HepG2 (cell line): ENCODE measurements around the gene DHX16. TPM values are rescaled to one million over a fixed set of nuclear protein-coding genes. Genes with fewer than 3 reads are reported as not detected.
A peak's percentile ranks its signal among the peaks of the same experiment; 100 is the strongest.

Experiments used
- AGO2 ChIP-seq: fragments of 200-400 bp; formaldehyde crosslinking; optimal IDR thresholded peaks from 2 replicates; pipeline ENCODE3; 2017; ENCODE audit warnings: mild to moderate bottlenecking, low read depth, low read length, moderate library complexity
- ARNT ChIP-seq: fragments of 450-650 bp; IDR thresholded peaks from 2 replicates; pipeline ENCODE4 v1.6.1; 2017
- CC2D1A ChIP-seq: sonication (generic); formaldehyde crosslinking; IDR thresholded peaks from 2 replicates; pipeline ENCODE4 v1.8.1; 2023; ENCODE audit warnings: mild to moderate bottlenecking, missing genetic modification reagents
- EEA1 ChIP-seq: sonication (generic); formaldehyde crosslinking; IDR thresholded peaks from 2 replicates; pipeline ENCODE4 v1.5.1; 2020; ENCODE audit warnings: mild to moderate bottlenecking, missing genetic modification reagents, borderline replicate concordance
- MAFK ChIP-seq, 2 experiments: IDR thresholded peaks in 1 of 2; conservative IDR thresholded peaks in 1 of 2; 2 replicates each; pipeline ENCODE4 v1.6.1; 2011; ENCODE audit warnings: improper control_type of control experiment in 2 of 2, low read length in 2 of 2
- PAF1 ChIP-seq: IDR thresholded peaks from 2 replicates; pipeline ENCODE4 v1.6.1; 2016; ENCODE audit warnings: missing genetic modification reagents, missing compliant biosample characterization
- RARG ChIP-seq: sonication (generic); formaldehyde crosslinking; IDR thresholded peaks from 2 replicates; pipeline ENCODE4 v1.4.0; 2020; ENCODE audit warnings: low read depth, mild to moderate bottlenecking, missing genetic modification reagents
- ZNF234 ChIP-seq: sonication (generic); formaldehyde crosslinking; conservative IDR thresholded peaks from 2 replicates; pipeline ENCODE4 v1.5.1; 2020; ENCODE audit warnings: mild to moderate bottlenecking, missing genetic modification reagents
- ZNF260 ChIP-seq: sonication (generic); formaldehyde crosslinking; IDR thresholded peaks from 2 replicates; pipeline ENCODE4 v1.4.0; 2020; ENCODE audit warnings: missing genetic modification reagents, low read depth, mild to moderate bottlenecking, borderline replicate concordance
- ZNF296 ChIP-seq: sonication (generic); formaldehyde crosslinking; conservative IDR thresholded peaks from 2 replicates; pipeline ENCODE4 v1.5.0; 2020; ENCODE audit warnings: mild to moderate bottlenecking, missing genetic modification reagents
- ZNF362 ChIP-seq: sonication (generic); formaldehyde crosslinking; IDR thresholded peaks from 2 replicates; pipeline ENCODE4 v1.4.0; 2020; ENCODE audit warnings: missing genetic modification reagents, mild to moderate bottlenecking, borderline replicate concordance
- ZNF569 ChIP-seq: sonication (generic); formaldehyde crosslinking; IDR thresholded peaks from 2 replicates; pipeline ENCODE4 v1.5.0; 2020; ENCODE audit warnings: mild to moderate bottlenecking, missing genetic modification reagents, moderate library complexity, borderline replicate concordance
- ZNF589 ChIP-seq: sonication (generic); formaldehyde crosslinking; conservative IDR thresholded peaks from 2 replicates; pipeline ENCODE4 v1.8.0; 2022; ENCODE audit warnings: mild to moderate bottlenecking, moderate library complexity, missing genetic modification reagents
- polyA plus RNA-seq, 8 experiments: library from polyadenylated mRNA; depleted of rRNA in 3 of 8; stranded (reverse) in 7 of 8; unstranded in 1 of 8; fragments of >200 nt; fragmentation: Illumina TruSeq in 4 of 8; extraction: Trizol in 4 of 8; gene quantifications; 2 replicates each; pipeline versions ENCODE4 v1.2.1 to v1.2.3, GENCODE V29; 2011 to 2016; ENCODE audit warnings: low read depth in 4 of 8, missing spikeins in 1 of 8, mixed read lengths in 1 of 8; ENCODE audit not compliant: insufficient read depth in 1 of 8
- total RNA-seq, 5 experiments: library from RNA; depleted of rRNA; stranded (reverse); fragments of >200 nt; fragmentation: Illumina TruSeq; extraction: Trizol; gene quantifications; 2 replicates each; pipeline ENCODE4 v1.2.3, GENCODE V29; 2016; ENCODE audit warnings: low read depth in 1 of 5
- TF ChIP-seq, protein P1 (sequence below): sonication (generic); formaldehyde crosslinking; IDR thresholded peaks from 2 replicates; pipeline ENCODE4 v1.5.1; 2020; ENCODE audit warnings: missing genetic modification reagents, mild to moderate bottlenecking, borderline replicate concordance
- TF ChIP-seq, protein P2 (sequence below): IDR thresholded peaks from 2 replicates; pipeline ENCODE4 v1.6.1; 2012; ENCODE audit warnings: low read length, improper control_type of control experiment
- TF ChIP-seq, protein P3 (sequence below): sonication (generic); formaldehyde crosslinking; IDR thresholded peaks from 2 replicates; pipeline ENCODE4 v1.4.0; 2020; ENCODE audit warnings: missing genetic modification reagents
- TF ChIP-seq, protein P4 (sequence below): sonication (generic); formaldehyde crosslinking; conservative IDR thresholded peaks from 2 replicates; pipeline ENCODE4 v1.5.0; 2020; ENCODE audit warnings: missing genetic modification reagents

DHX16 gene
- total and polyA plus RNA-seq, 2 of the 13 experiments (the other 11 are each of a cell fraction or from before 2014, with no cell fraction given) = 57.0 to 58.5 TPM

DNA sequence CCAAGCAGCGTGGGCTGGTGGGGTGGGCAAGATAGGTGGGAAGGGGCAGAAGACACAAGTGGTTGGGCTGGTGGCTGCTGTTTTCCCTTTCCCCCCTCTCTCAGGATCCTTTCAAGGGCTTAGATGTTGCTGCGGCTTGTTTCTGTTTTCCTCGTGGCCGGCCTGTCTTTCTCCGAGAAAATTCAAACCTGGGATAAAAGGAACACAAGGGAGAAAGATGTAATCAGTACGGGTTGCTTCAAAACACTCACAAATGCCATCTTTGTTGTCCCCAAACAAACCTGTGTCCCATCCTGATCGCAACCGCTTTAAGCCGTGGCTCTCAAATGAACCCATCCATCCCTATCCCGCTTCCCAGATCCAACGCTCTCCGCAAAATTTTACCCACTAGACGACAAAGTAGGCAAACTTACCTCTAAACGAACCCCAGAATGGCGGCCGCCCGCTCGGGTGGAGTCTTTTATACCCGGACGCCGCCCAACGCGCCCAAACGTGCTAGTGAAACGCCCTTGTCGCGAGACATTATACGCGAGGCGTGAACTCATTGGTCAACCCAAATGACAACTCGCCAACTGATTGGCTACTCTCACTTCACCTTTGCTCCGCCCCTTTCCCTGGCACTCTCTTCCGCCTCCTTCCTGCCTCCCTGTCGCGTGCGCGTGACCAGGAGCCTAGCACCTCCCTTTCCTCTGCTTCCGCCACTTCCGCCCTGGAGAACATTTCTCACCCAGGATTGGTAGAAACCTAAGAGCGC is 55.8 kb downstream of the DHX16 start, which contains the start of gene PPP1R10 (continued):
- no peak for TF ChIP-seq ZNF260 (CRISPR knock-in tag)
- TF ChIP-seq EEA1 (CRISPR knock-in tag) = no peak; the same call in 1 of the 2 replicates
- TF ChIP-seq ARNT = no peak
- TF ChIP-seq ZNF569 = no peak
- TF ChIP-seq, protein P1, sequence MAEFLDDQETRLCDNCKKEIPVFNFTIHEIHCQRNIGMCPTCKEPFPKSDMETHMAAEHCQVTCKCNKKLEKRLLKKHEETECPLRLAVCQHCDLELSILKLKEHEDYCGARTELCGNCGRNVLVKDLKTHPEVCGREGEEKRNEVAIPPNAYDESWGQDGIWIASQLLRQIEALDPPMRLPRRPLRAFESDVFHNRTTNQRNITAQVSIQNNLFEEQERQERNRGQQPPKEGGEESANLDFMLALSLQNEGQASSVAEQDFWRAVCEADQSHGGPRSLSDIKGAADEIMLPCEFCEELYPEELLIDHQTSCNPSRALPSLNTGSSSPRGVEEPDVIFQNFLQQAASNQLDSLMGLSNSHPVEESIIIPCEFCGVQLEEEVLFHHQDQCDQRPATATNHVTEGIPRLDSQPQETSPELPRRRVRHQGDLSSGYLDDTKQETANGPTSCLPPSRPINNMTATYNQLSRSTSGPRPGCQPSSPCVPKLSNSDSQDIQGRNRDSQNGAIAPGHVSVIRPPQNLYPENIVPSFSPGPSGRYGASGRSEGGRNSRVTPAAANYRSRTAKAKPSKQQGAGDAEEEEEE (CRISPR knock-in tag) = no peak
- TF ChIP-seq MAFK (conservative IDR thresholded peaks at IDR 0.05 in 1 of 2, IDR thresholded peaks at IDR 0.05 in 1 of 2; ENCODE audit: low read length in 2 of 2) = no peak
- TF ChIP-seq ZNF296 (CRISPR knock-in tag) = 0 out of 2 replicates have a peak, but pooled peaks have one; percentile 46
- TF ChIP-seq, protein P2, sequence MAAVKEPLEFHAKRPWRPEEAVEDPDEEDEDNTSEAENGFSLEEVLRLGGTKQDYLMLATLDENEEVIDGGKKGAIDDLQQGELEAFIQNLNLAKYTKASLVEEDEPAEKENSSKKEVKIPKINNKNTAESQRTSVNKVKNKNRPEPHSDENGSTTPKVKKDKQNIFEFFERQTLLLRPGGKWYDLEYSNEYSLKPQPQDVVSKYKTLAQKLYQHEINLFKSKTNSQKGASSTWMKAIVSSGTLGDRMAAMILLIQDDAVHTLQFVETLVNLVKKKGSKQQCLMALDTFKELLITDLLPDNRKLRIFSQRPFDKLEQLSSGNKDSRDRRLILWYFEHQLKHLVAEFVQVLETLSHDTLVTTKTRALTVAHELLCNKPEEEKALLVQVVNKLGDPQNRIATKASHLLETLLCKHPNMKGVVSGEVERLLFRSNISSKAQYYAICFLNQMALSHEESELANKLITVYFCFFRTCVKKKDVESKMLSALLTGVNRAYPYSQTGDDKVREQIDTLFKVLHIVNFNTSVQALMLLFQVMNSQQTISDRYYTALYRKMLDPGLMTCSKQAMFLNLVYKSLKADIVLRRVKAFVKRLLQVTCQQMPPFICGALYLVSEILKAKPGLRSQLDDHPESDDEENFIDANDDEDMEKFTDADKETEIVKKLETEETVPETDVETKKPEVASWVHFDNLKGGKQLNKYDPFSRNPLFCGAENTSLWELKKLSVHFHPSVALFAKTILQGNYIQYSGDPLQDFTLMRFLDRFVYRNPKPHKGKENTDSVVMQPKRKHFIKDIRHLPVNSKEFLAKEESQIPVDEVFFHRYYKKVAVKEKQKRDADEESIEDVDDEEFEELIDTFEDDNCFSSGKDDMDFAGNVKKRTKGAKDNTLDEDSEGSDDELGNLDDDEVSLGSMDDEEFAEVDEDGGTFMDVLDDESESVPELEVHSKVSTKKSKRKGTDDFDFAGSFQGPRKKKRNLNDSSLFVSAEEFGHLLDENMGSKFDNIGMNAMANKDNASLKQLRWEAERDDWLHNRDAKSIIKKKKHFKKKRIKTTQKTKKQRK = no peak
- TF ChIP-seq CC2D1A (CRISPR knock-in tag) = no peak
- TF ChIP-seq AGO2 = peak; percentile 82
- TF ChIP-seq, protein P3, sequence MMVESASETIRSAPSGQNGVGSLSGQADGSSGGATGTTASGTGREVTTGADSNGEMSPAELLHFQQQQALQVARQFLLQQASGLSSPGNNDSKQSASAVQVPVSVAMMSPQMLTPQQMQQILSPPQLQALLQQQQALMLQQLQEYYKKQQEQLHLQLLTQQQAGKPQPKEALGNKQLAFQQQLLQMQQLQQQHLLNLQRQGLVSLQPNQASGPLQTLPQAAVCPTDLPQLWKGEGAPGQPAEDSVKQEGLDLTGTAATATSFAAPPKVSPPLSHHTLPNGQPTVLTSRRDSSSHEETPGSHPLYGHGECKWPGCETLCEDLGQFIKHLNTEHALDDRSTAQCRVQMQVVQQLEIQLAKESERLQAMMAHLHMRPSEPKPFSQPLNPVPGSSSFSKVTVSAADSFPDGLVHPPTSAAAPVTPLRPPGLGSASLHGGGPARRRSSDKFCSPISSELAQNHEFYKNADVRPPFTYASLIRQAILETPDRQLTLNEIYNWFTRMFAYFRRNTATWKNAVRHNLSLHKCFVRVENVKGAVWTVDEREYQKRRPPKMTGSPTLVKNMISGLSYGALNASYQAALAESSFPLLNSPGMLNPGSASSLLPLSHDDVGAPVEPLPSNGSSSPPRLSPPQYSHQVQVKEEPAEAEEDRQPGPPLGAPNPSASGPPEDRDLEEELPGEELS (CRISPR knock-in tag) = no peak; the same call in 1 of the 2 replicates
- no peak for TF ChIP-seq RARG (CRISPR knock-in tag)
- TF ChIP-seq, protein P4, sequence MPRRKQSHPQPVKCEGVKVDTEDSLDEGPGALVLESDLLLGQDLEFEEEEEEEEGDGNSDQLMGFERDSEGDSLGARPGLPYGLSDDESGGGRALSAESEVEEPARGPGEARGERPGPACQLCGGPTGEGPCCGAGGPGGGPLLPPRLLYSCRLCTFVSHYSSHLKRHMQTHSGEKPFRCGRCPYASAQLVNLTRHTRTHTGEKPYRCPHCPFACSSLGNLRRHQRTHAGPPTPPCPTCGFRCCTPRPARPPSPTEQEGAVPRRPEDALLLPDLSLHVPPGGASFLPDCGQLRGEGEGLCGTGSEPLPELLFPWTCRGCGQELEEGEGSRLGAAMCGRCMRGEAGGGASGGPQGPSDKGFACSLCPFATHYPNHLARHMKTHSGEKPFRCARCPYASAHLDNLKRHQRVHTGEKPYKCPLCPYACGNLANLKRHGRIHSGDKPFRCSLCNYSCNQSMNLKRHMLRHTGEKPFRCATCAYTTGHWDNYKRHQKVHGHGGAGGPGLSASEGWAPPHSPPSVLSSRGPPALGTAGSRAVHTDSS (CRISPR knock-in tag) = 0 out of 2 replicates have a peak, but pooled peaks have one; percentile 83
- TF ChIP-seq PAF1 (CRISPR knock-in tag) = no peak; the same call in 1 of the 2 replicates
- no peak for TF ChIP-seq ZNF589 (CRISPR knock-in tag)
- no peak for TF ChIP-seq ZNF234 (CRISPR knock-in tag)
- no peak for TF ChIP-seq ZNF362 (CRISPR knock-in tag)
